Prostate gland (tissue), 2 donors: ENCODE data around the gene LNX2. TPM values are rescaled to one million over a fixed set of nuclear protein-coding genes. Genes with fewer than 3 reads are reported as not detected.

ENCODE experiments used
- DNase-seq: peaks from one replicate; pipeline ENCODE4 v3.0.0-alpha.2; 2019; ENCODE audit warnings: low spot score
- H3K27ac ChIP-seq, 2 donors: fragments of 200-600 bp; sonication (generic); 2 replicates each; pipeline ENCODE4 v1.5.1; 2017 to 2019
- H3K27me3 ChIP-seq: fragments of 200-600 bp; sonication (generic); replicated peaks from 2 replicates; pipeline ENCODE4 v1.5.1; 2019; ENCODE audit not compliant: insufficient read depth
- H3K36me3 ChIP-seq, 2 donors: fragments of 200-600 bp; sonication (generic); 1 replicate in 1 of 2; 2 replicates in 1 of 2; pipeline versions ENCODE4 v1.5.1 to v1.8.1; 2017 to 2019
- H3K4me1 ChIP-seq: fragments of 200-600 bp; sonication (generic); replicated peaks from 2 replicates; pipeline ENCODE4 v1.5.1; 2019
- H3K4me3 ChIP-seq, 2 donors: fragments of 200-600 bp; sonication (generic); 2 replicates each; pipeline ENCODE4 v1.5.1; 2017 to 2019
- H3K9me3 ChIP-seq: fragments of 200-600 bp; sonication (generic); 2 replicates; pipeline ENCODE4 v1.5.1; 2017
- CTCF ChIP-seq, 4 experiments: fragments of 200-600 bp in 2 of 4; fragments of 450-650 bp in 2 of 4; sonication (generic) in 2 of 4; IDR thresholded peaks; 1 replicate in 3 of 4; 2 replicates in 1 of 4; pipeline ENCODE4 v1.5.1; 2016 to 2019; ENCODE audit warnings: antibody characterized with exemption in 4 of 4, mild to moderate bottlenecking in 2 of 4, moderate library complexity in 2 of 4
- POLR2A ChIP-seq: fragments of 450-650 bp; IDR thresholded peaks from one replicate; pipeline ENCODE4 v1.6.1; 2016; ENCODE audit warnings: antibody characterized with exemption, mild to moderate bottlenecking
- POLR2AphosphoS5 ChIP-seq: sonication (generic); formaldehyde crosslinking; IDR thresholded peaks from one replicate; pipeline ENCODE4 v1.6.1; 2017; ENCODE audit warnings: antibody characterized with exemption
- WGBS: methylation state at CpG from one replicate; pipeline ENCODE4 v1.1.5; 2018; 5-methylcytosine and 5-hydroxymethylcytosine counted together
- intact Hi-C: fragments of 100-400 bp; cut with DNase I; formaldehyde crosslinking; loops from one replicate; pipeline ENCODE4 v1.14.2; 2022
- total RNA-seq, 2 donors: library from RNA; depleted of rRNA; stranded (reverse); fragments of >200 nt; gene quantifications; one replicate each; pipeline ENCODE4 v1.1.0, GENCODE V29; 2016

Gene LNX2
- total RNA-seq, 2 donors from 2014 or later = 26.3 to 34.1 TPM

- DNase-seq = no peak
- Histone ChIP-seq H3K36me3 (no peaks in the 10 kb centered on the region), H3K27me3 (no peaks in the 10 kb centered on the region), H3K4me3 (no peak overlapping the region), H3K9me3 (no peaks in the 10 kb centered on the region), H3K4me1 (no peaks in the 10 kb centered on the region), H3K27ac (no peak overlapping the region)
- WGBS = 87% methylated on average over 10 of the region's 10 CpGs
- TF ChIP-seq CTCF (IDR thresholded peaks at IDR 0.05) = no peak
- intact Hi-C loops = loop anchor here (10.0 kb wide), 2 partner anchors 162 to 438 kb away; no protein-coding TSS in a partner anchor
Observed at GRCh38 chr13:27536361-27537101, 83.8 kb downstream of the LNX2 start.

- no peaks in the 10 kb centered on the region for H3K27me3 ChIP-seq
Observed at GRCh38 chr13:27535546-27535945, 84.8 kb downstream of the LNX2 start.

DNA sequence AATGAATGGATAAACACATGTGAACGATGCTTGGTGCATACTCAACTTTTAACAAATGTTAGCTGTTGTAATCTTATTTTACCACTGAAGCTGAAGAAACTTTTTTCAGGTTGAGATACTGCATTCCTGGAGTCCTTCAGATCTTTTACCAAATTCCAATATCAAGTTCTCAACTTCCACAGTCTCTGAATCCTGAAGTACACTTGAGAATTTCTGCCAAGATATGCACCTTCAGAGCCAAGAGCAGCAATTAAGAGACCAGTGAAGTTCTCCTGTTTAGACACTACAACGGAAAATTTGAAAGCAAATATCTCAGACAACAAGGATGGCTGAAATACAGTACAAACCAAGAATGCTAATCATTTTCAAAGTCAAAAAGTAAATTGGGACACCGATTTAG is 85.3 kb downstream of the LNX2 start:
- DNase-seq = no peak
- H3K27me3 ChIP-seq = no peaks in the 10 kb centered on the region
- no peak overlapping the region for H3K4me3 ChIP-seq
- no peak for TF ChIP-seq POLR2AphosphoS5
- no peak for TF ChIP-seq CTCF (IDR thresholded peaks at IDR 0.05)
- no peak for TF ChIP-seq POLR2A
- H3K27ac ChIP-seq = no peak overlapping the region
- intact Hi-C loops = loop anchor here (10.0 kb wide), 2 partner anchors 160 to 440 kb away; no protein-coding TSS in a partner anchor
- whole genome bisulfite sequencing = 48% methylated on average over 3 of the region's 3 CpGs
- H3K9me3 ChIP-seq = no peaks in the 10 kb centered on the region
- no peaks in the 10 kb centered on the region for H3K36me3 ChIP-seq
- no peaks in the 10 kb centered on the region for H3K4me1 ChIP-seq

More at GRCh38 chr13:27535546-27535945, 84.8 kb downstream of the LNX2 start:
- 56% methylated on average over 8 of the region's 8 CpGs for WGBS
- Histone ChIP-seq H3K27ac (no peak overlapping the region), H3K4me3 (no peak overlapping the region), H3K4me1 (no peaks in the 10 kb centered on the region), H3K9me3 (no peaks in the 10 kb centered on the region), H3K36me3 (no peaks in the 10 kb centered on the region)
- intact Hi-C loops = loop anchor here (10.0 kb wide), 2 partner anchors 161 to 439 kb away; no protein-coding TSS in a partner anchor
- DNase-seq = no peak
- TF ChIP-seq POLR2A (no peak), POLR2AphosphoS5 (no peak), CTCF (IDR thresholded peaks at IDR 0.05) (no peak)

- Histone ChIP-seq H3K4me3 (no peak overlapping the region), H3K27me3 (no peaks in the 10 kb centered on the region), H3K4me1 (no peaks in the 10 kb centered on the region), H3K27ac (no peak overlapping the region), H3K9me3 (no peaks in the 10 kb centered on the region), H3K36me3 (no peaks in the 10 kb centered on the region)
- DNase-seq = no peak
- WGBS = 88% methylated on average over 10 of the region's 10 CpGs
- intact Hi-C loops = loop anchor here (10.0 kb wide), 2 partner anchors 160 to 440 kb away; no protein-coding TSS in a partner anchor
- no peak for TF ChIP-seq POLR2AphosphoS5
Observed at GRCh38 chr13:27534108-27534980, 86.0 kb downstream of the LNX2 start.

DNA sequence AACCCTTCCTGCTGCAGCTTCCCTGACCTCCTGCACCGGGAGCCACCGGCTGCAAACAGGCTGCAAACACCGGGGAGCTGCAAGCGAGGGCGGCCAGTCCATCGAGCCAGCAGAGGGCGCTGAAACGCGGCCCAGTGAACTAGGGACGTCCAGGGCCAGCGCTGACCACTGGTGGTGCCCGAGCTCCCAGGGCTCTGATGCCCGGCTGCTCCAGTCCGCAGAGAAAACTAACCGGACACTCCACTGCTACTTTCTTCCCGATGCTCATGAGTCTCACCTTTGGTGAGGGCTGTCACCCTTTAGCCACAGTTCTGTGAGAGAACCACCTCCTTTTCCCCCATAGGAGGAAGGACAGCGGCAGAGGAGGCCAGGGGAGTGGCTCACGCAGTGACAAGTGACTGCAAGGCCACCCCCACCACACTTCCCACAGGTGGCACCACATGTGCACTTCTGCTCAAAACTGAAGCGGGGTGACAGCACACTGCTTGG is 87.1 kb downstream of the LNX2 start:
- Histone ChIP-seq H3K27me3 (no peaks in the 10 kb centered on the region), H3K27ac (no peak overlapping the region), H3K4me3 (no peak overlapping the region), H3K9me3 (no peaks in the 10 kb centered on the region), H3K36me3 (no peaks in the 10 kb centered on the region), H3K4me1 (no peaks in the 10 kb centered on the region)
- DNase-seq = peak; percentile 78
- intact Hi-C loops = loop anchor here (10.0 kb wide), 2 partner anchors 158 to 442 kb away; no protein-coding TSS in a partner anchor
- TF ChIP-seq CTCF (IDR thresholded peaks at IDR 0.05) (peak; percentile 65 to 89 (median 84)), POLR2AphosphoS5 (no peak)
- 16% methylated on average over 19 of the region's 19 CpGs for WGBS
